Vagina (tissue), 2 donors: ENCODE results near the gene TSPAN5.

Experiments used
- CTCF ChIP-seq, 3 experiments: fragments of 450-650 bp in 2 of 3; fragments of 200-600 bp in 1 of 3; sonication (generic) in 1 of 3; IDR thresholded peaks; one replicate each; pipeline ENCODE4 v1.5.1; 2017 to 2019; ENCODE audit warnings: antibody characterized with exemption in 3 of 3, mild to moderate bottlenecking in 2 of 3, moderate library complexity in 2 of 3
- POLR2A ChIP-seq, 2 donors: fragments of 450-650 bp; IDR thresholded peaks; one replicate each; pipeline ENCODE4 v1.6.1; 2017; ENCODE audit warnings: antibody characterized with exemption in 2 of 2, mild to moderate bottlenecking in 2 of 2, moderate library complexity in 2 of 2
- POLR2AphosphoS5 ChIP-seq, 2 donors: sonication (generic); formaldehyde crosslinking; IDR thresholded peaks; one replicate each; pipeline ENCODE4 v1.9.0; 2017; ENCODE audit warnings: antibody characterized with exemption in 2 of 2, mild to moderate bottlenecking in 2 of 2, low read depth in 1 of 2; ENCODE audit not compliant: insufficient read depth in 1 of 2

DNA sequence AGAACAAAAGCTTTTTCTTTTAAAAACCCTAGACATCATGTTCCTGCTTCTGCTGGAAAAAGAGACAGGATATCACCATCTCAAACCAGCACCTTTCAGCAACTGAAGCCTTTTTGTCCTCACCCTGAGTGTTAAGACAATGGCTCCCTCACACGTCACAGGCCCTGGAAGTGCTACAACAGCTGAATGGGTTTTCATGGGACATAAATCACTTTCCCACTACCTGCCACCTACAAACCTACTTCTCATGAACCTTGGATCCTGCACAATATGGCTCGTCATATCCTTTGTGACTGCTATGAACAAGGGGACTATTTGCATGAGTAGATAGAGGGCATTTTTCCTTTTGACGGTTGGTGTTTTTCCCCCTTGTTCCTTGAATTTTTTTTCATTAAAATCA, 93.6 kb downstream of the TSPAN5 start:
- TF ChIP-seq CTCF (IDR thresholded peaks at IDR 0.05) (no peak), POLR2A (IDR thresholded peaks at IDR 0.05) (no peak), POLR2AphosphoS5 (IDR thresholded peaks at IDR 0.05; ENCODE audit: insufficient read depth in 1 of 2, low read depth in 1 of 2) (no peak)
